AG08396 (cell line): ENCODE measurements around the gene PTMS.

Source experiments
- DNase-seq: peaks from one replicate; pipeline ENCODE4 v3.0.0; 2012; ENCODE audit warnings: low spot score, mixed read lengths

PTMS gene

DNA sequence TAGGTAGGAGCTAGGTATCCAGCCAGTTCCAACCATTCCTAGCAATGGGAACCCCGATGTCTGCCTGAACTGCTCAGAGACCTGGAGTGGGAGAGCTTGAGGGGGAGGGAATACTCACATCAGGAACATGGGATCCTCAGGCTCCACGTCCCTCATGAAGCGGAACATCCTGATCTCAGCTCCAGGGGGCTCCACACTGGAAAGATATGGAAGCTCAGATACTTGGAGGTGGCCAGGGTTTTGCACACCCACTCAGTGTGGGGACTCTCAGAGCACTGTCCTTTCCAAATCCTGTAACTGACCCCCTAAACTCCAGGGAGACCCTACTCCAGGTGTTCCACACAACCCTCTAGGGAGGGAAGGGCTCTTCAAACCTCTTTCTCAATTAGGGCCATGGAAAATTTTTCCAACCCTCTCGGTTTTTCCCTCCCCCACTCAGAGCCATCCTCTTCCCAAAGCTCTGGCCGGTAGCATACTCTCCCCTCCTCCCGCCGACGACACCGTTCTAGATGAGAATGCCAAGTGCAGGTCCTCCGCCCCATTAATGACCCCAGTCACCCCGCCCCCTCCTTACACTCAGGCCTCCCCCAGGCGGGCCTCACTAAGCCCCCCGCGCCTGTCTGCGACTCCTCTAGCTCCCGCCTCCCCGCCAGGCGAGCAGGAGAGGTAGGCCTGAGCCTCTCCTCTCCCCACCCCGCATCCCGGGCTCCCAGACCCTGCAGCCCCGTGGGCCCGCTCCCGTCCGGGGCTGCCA is 13.8 kb upstream of the PTMS start:
- peak; percentile 79 for DNase-seq

DNA sequence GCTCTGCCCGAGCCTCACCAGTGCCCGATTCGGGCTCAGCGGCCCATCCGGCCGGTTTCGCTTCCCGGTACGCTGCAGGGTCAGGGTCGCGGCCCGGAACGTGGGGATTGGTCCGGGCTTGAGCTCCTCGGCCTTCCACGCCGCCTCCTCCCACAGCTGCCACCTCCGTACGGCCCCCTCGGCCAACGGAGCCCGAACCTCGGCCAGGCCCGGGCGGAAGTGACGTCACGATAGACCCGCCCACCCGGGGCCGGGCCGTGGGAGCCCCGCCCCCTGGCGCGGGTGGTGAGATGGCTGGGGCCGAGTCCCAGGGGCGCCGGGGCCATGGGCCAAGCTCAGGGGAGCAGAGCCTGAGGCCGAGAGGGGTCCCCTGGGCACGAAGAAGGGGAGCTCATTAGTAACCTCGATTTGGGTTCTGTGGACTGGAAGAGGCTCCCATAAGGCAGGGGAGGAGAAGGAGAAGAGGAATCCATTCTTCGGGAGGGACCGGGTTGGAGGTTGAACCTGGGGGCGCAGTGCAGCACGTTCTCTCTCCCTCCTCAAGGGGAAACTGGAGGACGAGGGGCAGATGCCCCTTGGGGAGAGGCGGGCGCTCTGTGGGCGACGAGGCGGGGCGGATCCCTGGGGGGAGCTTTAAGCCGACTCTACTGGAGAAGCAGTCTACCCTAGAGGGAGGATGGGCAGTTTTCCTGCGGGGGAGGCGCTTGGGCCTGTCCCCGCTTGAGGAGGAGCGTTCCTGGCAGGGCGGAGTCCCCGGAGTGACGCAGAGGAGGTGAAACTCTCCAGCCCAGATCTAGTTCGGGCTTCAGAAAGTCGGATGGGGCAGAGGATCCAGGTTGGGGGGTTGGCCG is 13.0 kb upstream of the PTMS start, which contains the start of gene MLF2:
Gene MLF2 (minus strand): TSS at position 221 of the 851 bp plus-strand sequence. CDS start 807 bp downstream, outside the sequence.
- peak; percentile 99 for DNase-seq

GRCh38 chr12:6753772-6754356 is 12.3 kb upstream of the PTMS start:
- DNase-seq, result no peak

GRCh38 chr12:6754411-6754810 is 11.8 kb upstream of the PTMS start:
- no peak for DNase-seq

GRCh38 chr12:6757028-6757690 is 9.0 kb upstream of the PTMS start:
- no peak for DNase-seq

GRCh38 chr12:6758506-6759095 is 7.6 kb upstream of the PTMS start:
- no peak for DNase-seq

- no peak for DNase-seq
Observed at GRCh38 chr12:6759741-6760140, 6.4 kb upstream of the PTMS start.

DNA sequence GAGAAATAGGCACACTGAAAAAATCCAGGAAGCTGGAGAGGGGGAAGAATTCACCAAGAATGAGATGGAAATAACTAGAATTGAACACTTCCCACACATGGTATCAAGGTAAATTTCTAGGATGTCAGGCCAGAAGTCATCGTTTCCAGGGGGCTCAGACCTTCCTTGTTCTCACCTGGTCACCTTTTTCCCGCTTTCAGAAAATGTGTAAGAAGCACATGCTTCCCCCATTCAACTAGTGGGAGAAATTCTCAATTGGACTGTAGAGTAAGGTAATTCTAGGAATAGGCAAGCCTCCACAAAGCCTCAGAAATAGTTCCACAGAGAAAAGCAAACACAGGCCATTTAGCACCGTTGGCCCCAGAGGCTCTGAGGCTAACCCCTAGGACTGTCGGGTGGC is 2.8 kb upstream of the PTMS start:
- no peak for DNase-seq

DNA sequence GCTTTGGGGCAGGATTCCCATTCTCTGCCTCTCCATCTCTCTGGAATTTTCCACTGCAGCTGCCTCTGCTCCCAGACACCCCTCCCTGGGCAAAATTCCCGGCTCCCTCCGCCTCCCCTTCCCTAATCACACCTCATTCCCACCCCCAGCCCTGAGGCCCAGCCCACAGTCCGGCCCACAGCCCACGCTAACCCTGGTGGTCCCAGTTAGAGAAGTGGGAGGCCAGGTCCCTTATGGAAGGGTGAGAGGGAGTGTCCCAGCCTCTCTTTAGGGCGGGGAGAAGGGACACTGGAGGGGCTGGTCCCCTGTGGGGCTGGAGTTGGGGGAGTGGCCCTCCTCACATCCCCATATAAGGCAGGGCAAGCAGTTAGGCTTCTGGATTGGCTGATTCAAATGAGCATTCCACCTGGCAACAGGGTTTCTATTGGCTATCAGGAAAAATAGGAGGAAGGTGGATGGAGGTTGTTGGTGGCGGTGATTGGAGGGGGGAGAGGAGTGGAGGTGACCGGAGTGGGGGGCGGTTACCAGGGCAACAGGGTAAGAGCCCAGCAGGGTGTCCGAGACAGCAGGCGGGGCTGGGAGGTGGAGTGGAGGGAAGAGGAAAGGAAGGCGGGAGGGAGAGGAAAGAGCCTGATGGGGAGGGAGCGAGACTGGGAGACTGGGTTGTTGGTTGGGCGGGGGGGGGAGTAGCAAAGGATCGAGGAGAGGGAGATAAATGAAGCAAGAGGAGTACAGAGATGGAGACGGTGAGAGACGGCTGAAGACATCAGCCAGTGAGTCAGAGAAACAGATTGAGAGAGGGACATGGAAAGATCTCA is 1.9 kb upstream of the PTMS start:
- peak; percentile 96 for DNase-seq

DNA sequence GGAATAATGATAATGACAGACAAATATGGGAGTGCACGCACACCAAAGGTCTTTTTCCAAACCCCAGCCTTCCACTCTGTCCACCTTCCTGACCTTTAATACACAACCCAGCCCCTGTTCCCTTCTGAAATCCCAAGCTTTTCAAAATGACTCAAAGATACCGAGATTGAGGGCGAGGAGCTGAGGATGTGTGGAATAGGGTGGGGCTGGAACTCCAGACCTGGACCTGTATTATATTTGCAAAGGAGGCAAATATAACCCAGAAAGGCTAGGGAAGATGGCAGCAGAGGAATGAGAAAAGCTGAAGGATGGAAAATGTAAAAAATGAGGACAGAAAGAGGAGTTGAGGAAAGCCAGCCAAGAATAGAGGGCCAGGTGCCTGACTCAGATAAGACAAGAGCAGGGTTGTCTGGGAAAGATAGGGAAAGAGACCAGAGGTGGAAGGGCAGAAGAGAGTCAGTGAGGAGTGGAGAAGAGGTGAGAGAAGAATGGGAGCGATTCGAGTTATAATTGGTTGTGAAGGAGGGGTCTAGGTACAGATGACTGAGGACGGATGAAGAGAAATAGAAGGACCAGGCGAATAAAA is 1.0 kb upstream of the PTMS start:
- DNase-seq, result no peak

- peak; percentile 88 for DNase-seq
Observed at GRCh38 chr12:6766651-6767349, 637 bp downstream of the PTMS start.

DNA sequence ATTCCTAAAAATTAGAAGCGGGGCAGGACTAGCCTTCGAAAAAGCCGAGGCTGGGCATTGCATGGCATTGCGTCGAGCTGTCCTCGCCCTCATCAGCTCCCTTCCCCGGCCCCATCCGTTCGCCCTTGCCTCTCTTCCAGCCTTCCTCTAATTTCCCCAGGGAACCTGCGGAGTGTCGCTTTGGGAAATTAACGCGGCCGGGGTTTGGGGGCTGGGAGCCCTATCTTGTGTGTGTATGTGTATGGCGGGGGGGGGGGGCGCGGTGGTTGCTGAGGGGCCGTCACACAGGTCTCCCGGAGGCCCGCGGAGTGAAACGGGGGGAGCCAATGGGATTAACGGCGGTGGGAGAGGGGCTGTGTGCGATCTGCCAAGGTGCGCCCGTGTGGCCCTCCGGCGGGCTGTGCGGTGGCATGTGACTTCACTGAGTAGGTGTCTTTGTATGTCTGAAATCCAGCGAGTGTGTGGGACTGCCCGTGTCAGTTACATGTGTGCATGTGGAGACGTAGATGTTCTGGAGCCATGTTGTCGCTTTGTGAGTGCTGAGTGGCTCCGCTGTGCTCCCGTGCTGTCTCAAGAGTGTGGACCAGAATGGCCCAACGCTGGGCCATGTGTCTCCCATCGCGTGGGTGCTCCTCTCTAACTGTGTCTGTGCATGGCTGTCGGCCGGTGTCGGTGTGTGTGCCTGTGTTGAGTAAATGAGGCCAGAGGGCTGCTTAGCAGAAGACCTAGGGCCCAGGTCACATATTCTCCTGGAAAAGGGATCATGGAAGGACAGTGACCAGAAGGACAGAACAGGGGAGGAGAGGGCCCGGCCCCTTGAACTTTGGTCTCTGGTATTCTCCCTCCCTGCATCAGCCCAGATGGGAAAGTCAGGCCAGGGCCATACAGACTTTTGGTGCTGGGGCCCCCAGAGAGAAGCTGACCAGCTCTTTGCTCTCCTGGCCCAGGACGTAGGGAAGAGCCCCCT is 1.5 kb downstream of the PTMS start:
- DNase-seq, result peak; percentile 49

GRCh38 chr12:6768437-6768914 is 2.3 kb downstream of the PTMS start:
- DNase-seq, result no peak

- peak; percentile 63 for DNase-seq
Observed at GRCh38 chr12:6768990-6769389, 2.8 kb downstream of the PTMS start.

- no peak for DNase-seq
Observed at GRCh38 chr12:6769666-6770065, 3.5 kb downstream of the PTMS start.

GRCh38 chr12:6770094-6770493 is 3.9 kb downstream of the PTMS start:
- no peak for DNase-seq

GRCh38 chr12:6770600-6770999 is 4.4 kb downstream of the PTMS start:
- no peak for DNase-seq

DNA sequence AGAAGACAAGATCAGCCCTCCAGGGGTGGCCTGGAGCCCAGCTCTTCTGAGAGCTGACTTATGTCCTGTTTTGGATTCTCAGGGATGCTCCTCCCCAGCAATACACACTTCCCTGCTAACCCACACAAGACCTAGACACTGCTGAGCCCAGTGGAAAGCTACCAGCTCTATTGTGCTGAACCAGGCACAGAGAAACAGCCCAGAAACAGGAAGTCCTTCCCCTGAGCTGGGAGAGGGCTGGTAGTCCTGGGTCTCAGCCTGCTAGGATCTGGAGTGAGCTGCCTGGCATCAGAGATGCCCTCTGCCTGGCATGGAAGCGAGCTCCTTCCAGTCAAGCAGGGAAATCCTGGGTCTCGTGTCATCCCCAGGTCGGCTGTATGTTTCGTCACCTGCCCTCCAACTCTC is 4.9 kb downstream of the PTMS start:
- no peak for DNase-seq
